Measurements from ENCODE around the gene LRRN2.
"Not testable (repeated sequence)": the region's sequence is repeated elsewhere in the genome, so short reads cannot be mapped to it uniquely, and the experiment has no call there.

Gene LRRN2

GRCh38 chr1:204658295-204658694, 27.2 kb downstream of the LRRN2 start:
- no peak for DNase-seq

- DNase-seq: no peak
Observed at GRCh38 chr1:204653590-204654340, 31.8 kb downstream of the LRRN2 start.

- DNase-seq: no peak
Observed at GRCh38 chr1:204652497-204652896, 33.0 kb downstream of the LRRN2 start.

- no peak for DNase-seq
Observed at GRCh38 chr1:204651843-204652421, 33.6 kb downstream of the LRRN2 start.

GRCh38 chr1:204650911-204651570, 34.5 kb downstream of the LRRN2 start:
- no peak for DNase-seq

GRCh38 chr1:204649721-204650521, 35.6 kb downstream of the LRRN2 start:
- DNase-seq: peak; percentile 48

GRCh38 chr1:204648576-204648975, 37.0 kb downstream of the LRRN2 start:
- no peak for DNase-seq

- DNase-seq: no peak
Observed at GRCh38 chr1:204647805-204648153, 37.8 kb downstream of the LRRN2 start.

GRCh38 chr1:204647114-204647804, 38.3 kb downstream of the LRRN2 start:
- DNase-seq: no peak

GRCh38 chr1:204645666-204646065, 39.9 kb downstream of the LRRN2 start:
- no peak for DNase-seq

- no peak for DNase-seq
Observed at GRCh38 chr1:204645251-204645650, 40.3 kb downstream of the LRRN2 start.

- DNase-seq: no peak
Observed at GRCh38 chr1:204643503-204643902, 42.0 kb downstream of the LRRN2 start.

GRCh38 chr1:204641936-204642335, 43.6 kb downstream of the LRRN2 start:
- DNase-seq: no peak

- DNase-seq: no peak
Observed at GRCh38 chr1:204641455-204641854, 44.1 kb downstream of the LRRN2 start.

GRCh38 chr1:204640578-204640977, 45.0 kb downstream of the LRRN2 start:
- DNase-seq: no peak

- peak; percentile 36 for DNase-seq
Observed at GRCh38 chr1:204634260-204634910, 51.2 kb downstream of the LRRN2 start.

GRCh38 chr1:204633665-204634064, 51.9 kb downstream of the LRRN2 start:
- DNase-seq: no peak

- DNase-seq: no peak
Observed at GRCh38 chr1:204630132-204630905, 55.2 kb downstream of the LRRN2 start.

GRCh38 chr1:204629459-204629858, 56.1 kb downstream of the LRRN2 start:
- not testable (repeated sequence) for DNase-seq

- DNase-seq: no peak
Observed at GRCh38 chr1:204628868-204629267, 56.7 kb downstream of the LRRN2 start.

- DNase-seq: no peak
Observed at GRCh38 chr1:204627436-204627835, 58.1 kb downstream of the LRRN2 start.
